Thoracic aorta (tissue), 2 donors: Measurements from ENCODE around the gene SOX8. TPM values are rescaled to one million over a fixed set of nuclear protein-coding genes. Genes with fewer than 3 reads are reported as not detected.

Source experiments
- ATAC-seq: fragments of 150-250 bp; one replicate; pipeline ENCODE4 v1.8.0; 2017; ENCODE audit warnings: low read depth; ENCODE audit not compliant: insufficient number of reproducible peaks, low FRiP score
- DNase-seq: peaks from one replicate; pipeline ENCODE4 v3.0.0-alpha.2; 2020; ENCODE audit warnings: low spot score
- H3K27ac ChIP-seq, 2 donors: fragments of 200-600 bp; sonication (generic); 1 replicate in 1 of 2; 2 replicates in 1 of 2; pipeline ENCODE4 v1.5.1; 2016; ENCODE audit warnings: mild to moderate bottlenecking in 2 of 2, moderate library complexity in 2 of 2
- H3K27me3 ChIP-seq: fragments of 200-600 bp; sonication (generic); replicated peaks from 2 replicates; pipeline ENCODE4 v1.6.0; 2016; ENCODE audit warnings: mild to moderate bottlenecking; ENCODE audit not compliant: insufficient read depth
- H3K36me3 ChIP-seq: fragments of 200-600 bp; sonication (generic); one replicate; pipeline ENCODE4 v1.5.1; 2016
- H3K4me1 ChIP-seq, 2 donors: fragments of 200-600 bp; sonication (generic); 1 replicate in 1 of 2; 2 replicates in 1 of 2; pipeline versions ENCODE4 v1.5.1 to v1.6.0; 2016; ENCODE audit warnings: low read depth in 2 of 2, mild to moderate bottlenecking in 1 of 2; ENCODE audit not compliant: control insufficient read depth in 1 of 2
- H3K4me3 ChIP-seq: fragments of 200-600 bp; sonication (generic); 2 replicates; pipeline ENCODE4 v1.5.1; 2016; ENCODE audit warnings: mild to moderate bottlenecking
- H3K9me3 ChIP-seq: fragments of 200-600 bp; sonication (generic); 2 replicates; pipeline ENCODE4 v1.5.1; 2016
- CTCF ChIP-seq: fragments of 200-600 bp; sonication (generic); IDR thresholded peaks from one replicate; pipeline ENCODE4 v1.5.1; 2019; ENCODE audit warnings: antibody characterized with exemption
- total RNA-seq, 2 donors: library from RNA; depleted of rRNA; stranded (reverse); fragments of >200 nt; gene quantifications; one replicate each; pipeline versions ENCODE4 v1.1.0 to v1.2.3, GENCODE V29; 2016

Gene SOX8
- total RNA-seq, 2 donors from 2014 or later: 5.7 to 10.1 TPM

GRCh38 chr16:937311-937710 lies 44.3 kb upstream of the SOX8 start:
- H3K4me3 ChIP-seq: no peak overlapping the region
- ATAC-seq (no peak), DNase-seq (no peak)
- H3K9me3 ChIP-seq: peaks cover 4% of the 10 kb centered on the region
- peaks cover 8% of the 10 kb centered on the region for H3K36me3 ChIP-seq
- no peaks in the 10 kb centered on the region for H3K4me1 ChIP-seq
- no peak for TF ChIP-seq CTCF
- no peak overlapping the region for H3K27ac ChIP-seq
- H3K27me3 ChIP-seq: no peaks in the 10 kb centered on the region

- ATAC-seq (no peak), DNase-seq (no peak)
- Histone ChIP-seq H3K36me3 (peaks cover 7% of the 10 kb centered on the region), H3K9me3 (peaks cover 8% of the 10 kb centered on the region), H3K4me3 (no peak overlapping the region), H3K27me3 (no peaks in the 10 kb centered on the region), H3K4me1 (no peaks in the 10 kb centered on the region), H3K27ac (no peak overlapping the region)
- TF ChIP-seq CTCF: no peak
These were observed 43.8 kb upstream of the SOX8 start for GRCh38 chr16:937723-938122.

GRCh38 chr16:938136-938535 lies 43.4 kb upstream of the SOX8 start:
- peaks cover 8% of the 10 kb centered on the region for H3K9me3 ChIP-seq
- H3K27ac ChIP-seq: no peak overlapping the region
- H3K36me3 ChIP-seq: peaks cover 5% of the 10 kb centered on the region
- H3K27me3 ChIP-seq: no peaks in the 10 kb centered on the region
- no peak for DNase-seq
- ATAC-seq: no peak
- TF ChIP-seq CTCF: no peak
- H3K4me3 ChIP-seq: no peak overlapping the region
- H3K4me1 ChIP-seq: no peaks in the 10 kb centered on the region

GRCh38 chr16:938752-939151 lies 42.8 kb upstream of the SOX8 start:
- peaks cover 8% of the 10 kb centered on the region for H3K9me3 ChIP-seq
- DNase-seq (no peak), ATAC-seq (no peak)
- H3K27ac ChIP-seq: no peak overlapping the region
- H3K4me1 ChIP-seq: no peaks in the 10 kb centered on the region
- H3K27me3 ChIP-seq: no peaks in the 10 kb centered on the region
- TF ChIP-seq CTCF: no peak
- peaks cover 5% of the 10 kb centered on the region for H3K36me3 ChIP-seq
- H3K4me3 ChIP-seq: no peak overlapping the region

GRCh38 chr16:939311-939710 lies 42.3 kb upstream of the SOX8 start:
- peaks cover 5% of the 10 kb centered on the region for H3K36me3 ChIP-seq

More at GRCh38 chr16:939311-939710, 42.3 kb upstream of the SOX8 start:
- Histone ChIP-seq H3K27ac (no peak overlapping the region), H3K4me1 (no peaks in the 10 kb centered on the region), H3K27me3 (no peaks in the 10 kb centered on the region), H3K4me3 (no peak overlapping the region), H3K9me3 (peaks cover 8% of the 10 kb centered on the region)
- no peak for TF ChIP-seq CTCF
- ATAC-seq (no peak), DNase-seq (no peak)
